PFSK-1 (cell line): ENCODE measurements around the gene PDCD11.

Experiments used
- FOXP2 ChIP-seq: optimal IDR thresholded peaks from 2 replicates; pipeline ENCODE3; 2011; ENCODE audit warnings: borderline replicate concordance, control low read depth, inconsistent platforms; ENCODE audit not compliant: insufficient read depth; ENCODE audit errors: extremely low read length, extremely low read depth
- POLR2AphosphoS5 ChIP-seq: IDR thresholded peaks from 2 replicates; pipeline ENCODE4 v1.6.1; 2012; ENCODE audit warnings: low read depth, mild to moderate bottlenecking, control low read depth, low read length, moderate library complexity
- SIN3A ChIP-seq: IDR thresholded peaks from 2 replicates; pipeline ENCODE4 v1.6.1; 2012; ENCODE audit warnings: mild to moderate bottlenecking, low read length, moderate library complexity, borderline replicate concordance; ENCODE audit not compliant: insufficient read depth
- TAF1 ChIP-seq: IDR thresholded peaks from 2 replicates; pipeline ENCODE4 v1.6.1; 2012; ENCODE audit warnings: low read length, control low read depth, borderline replicate concordance; ENCODE audit not compliant: insufficient read depth
- TF ChIP-seq, protein P1 (sequence below), 2 experiments: IDR thresholded peaks; 2 replicates each; pipeline versions ENCODE4 v1.6.1 to v1.8.0; 2011 to 2012; ENCODE audit warnings: low read depth in 2 of 2, low read length in 2 of 2, control low read depth in 1 of 2, inconsistent platforms in 1 of 2, mild to moderate bottlenecking in 1 of 2, moderate library complexity in 1 of 2; ENCODE audit not compliant: insufficient read depth in 1 of 2

- TF ChIP-seq POLR2AphosphoS5, result no peak
- TF ChIP-seq TAF1, result no peak
- TF ChIP-seq, protein P1, sequence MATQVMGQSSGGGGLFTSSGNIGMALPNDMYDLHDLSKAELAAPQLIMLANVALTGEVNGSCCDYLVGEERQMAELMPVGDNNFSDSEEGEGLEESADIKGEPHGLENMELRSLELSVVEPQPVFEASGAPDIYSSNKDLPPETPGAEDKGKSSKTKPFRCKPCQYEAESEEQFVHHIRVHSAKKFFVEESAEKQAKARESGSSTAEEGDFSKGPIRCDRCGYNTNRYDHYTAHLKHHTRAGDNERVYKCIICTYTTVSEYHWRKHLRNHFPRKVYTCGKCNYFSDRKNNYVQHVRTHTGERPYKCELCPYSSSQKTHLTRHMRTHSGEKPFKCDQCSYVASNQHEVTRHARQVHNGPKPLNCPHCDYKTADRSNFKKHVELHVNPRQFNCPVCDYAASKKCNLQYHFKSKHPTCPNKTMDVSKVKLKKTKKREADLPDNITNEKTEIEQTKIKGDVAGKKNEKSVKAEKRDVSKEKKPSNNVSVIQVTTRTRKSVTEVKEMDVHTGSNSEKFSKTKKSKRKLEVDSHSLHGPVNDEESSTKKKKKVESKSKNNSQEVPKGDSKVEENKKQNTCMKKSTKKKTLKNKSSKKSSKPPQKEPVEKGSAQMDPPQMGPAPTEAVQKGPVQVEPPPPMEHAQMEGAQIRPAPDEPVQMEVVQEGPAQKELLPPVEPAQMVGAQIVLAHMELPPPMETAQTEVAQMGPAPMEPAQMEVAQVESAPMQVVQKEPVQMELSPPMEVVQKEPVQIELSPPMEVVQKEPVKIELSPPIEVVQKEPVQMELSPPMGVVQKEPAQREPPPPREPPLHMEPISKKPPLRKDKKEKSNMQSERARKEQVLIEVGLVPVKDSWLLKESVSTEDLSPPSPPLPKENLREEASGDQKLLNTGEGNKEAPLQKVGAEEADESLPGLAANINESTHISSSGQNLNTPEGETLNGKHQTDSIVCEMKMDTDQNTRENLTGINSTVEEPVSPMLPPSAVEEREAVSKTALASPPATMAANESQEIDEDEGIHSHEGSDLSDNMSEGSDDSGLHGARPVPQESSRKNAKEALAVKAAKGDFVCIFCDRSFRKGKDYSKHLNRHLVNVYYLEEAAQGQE (IDR thresholded peaks at IDR 0.05; ENCODE audit: insufficient read depth in 1 of 2, low read depth in 2 of 2, low read length in 2 of 2), result no peak
- no peak for TF ChIP-seq SIN3A
- no peak for TF ChIP-seq FOXP2
Measured at GRCh38 chr10:103457896-103458583, 61.6 kb downstream of the PDCD11 start.
